K562 (cell line): Measurements from ENCODE around the gene ST3GAL3. TPM values are rescaled to one million over a fixed set of nuclear protein-coding genes. Genes with fewer than 3 reads are reported as not detected.

Experiments
- CEBPG ChIP-seq, 3 experiments: fragments of 200-800 bp in 1 of 3; sonication (Bioruptor generic) in 1 of 3; sonication (generic) in 1 of 3; formaldehyde crosslinking in 1 of 3; IDR thresholded peaks in 2 of 3; conservative IDR thresholded peaks in 1 of 3; 2 replicates each; pipeline versions ENCODE4 v1.6.1 to v1.8.0; 2016 to 2022; ENCODE audit warnings: missing compliant biosample characterization in 2 of 3, missing genetic modification characterization in 2 of 3, mild to moderate bottlenecking in 1 of 3, missing genetic modification reagents in 1 of 3
- CHD1 ChIP-seq: fragments of 200-600 bp; sonication (generic); IDR thresholded peaks from one replicate; pipeline ENCODE4 v1.6.1; 2012; ENCODE audit warnings: mild to moderate bottlenecking, moderate library complexity, low read length, inconsistent platforms
- DLX4 ChIP-seq: fragments of 250-450 bp; sonication (Bioruptor Pico); IDR thresholded peaks from 2 replicates; pipeline ENCODE4 v1.6.1; 2021; ENCODE audit warnings: mild to moderate bottlenecking
- DPF2 ChIP-seq: fragments of 450-650 bp; IDR thresholded peaks from 2 replicates; pipeline ENCODE4 v1.6.1; 2016
- ETS2 ChIP-seq: IDR thresholded peaks from 2 replicates; pipeline ENCODE4 v1.6.1; 2016; ENCODE audit warnings: borderline replicate concordance, missing genetic modification characterization, mild to moderate bottlenecking, moderate library complexity, missing compliant biosample characterization; ENCODE audit not compliant: poor library complexity, severe bottlenecking
- HCFC1 ChIP-seq: IDR thresholded peaks from 2 replicates; pipeline ENCODE4 v1.6.1; 2012; ENCODE audit warnings: low read depth, low read length, improper control_type of control experiment
- MAFK ChIP-seq: IDR thresholded peaks from 2 replicates; pipeline ENCODE4 v1.6.1; 2011; ENCODE audit warnings: low read length, improper control_type of control experiment
- PCBP1 ChIP-seq: fragments of 200-400 bp; formaldehyde crosslinking; IDR thresholded peaks from 2 replicates; pipeline ENCODE4 v1.6.1; 2018; ENCODE audit warnings: mild to moderate bottlenecking, low read depth, low read length; ENCODE audit not compliant: poor library complexity, severe bottlenecking
- PHTF2 ChIP-seq: fragments of 250-450 bp; sonication (Bioruptor Pico); IDR thresholded peaks from 2 replicates; pipeline ENCODE4 v1.5.0; 2021; ENCODE audit warnings: mild to moderate bottlenecking
- POLR2G ChIP-seq: fragments of 200-400 bp; formaldehyde crosslinking; IDR thresholded peaks from 2 replicates; pipeline ENCODE4 v1.6.1; 2017; ENCODE audit warnings: low read depth, mild to moderate bottlenecking, antibody characterized with exemption, low read length, moderate library complexity
- RREB1 ChIP-seq: fragments of 250-450 bp; sonication (Bioruptor Pico); IDR thresholded peaks from 2 replicates; pipeline ENCODE4 v1.4.0; 2020
- SIN3A ChIP-seq, 2 experiments: fragments of 150-350 bp in 1 of 2; IDR thresholded peaks; 2 replicates each; pipeline ENCODE4 v1.6.1; 2011 to 2016; ENCODE audit warnings: borderline replicate concordance in 2 of 2, low read depth in 2 of 2, low read length in 2 of 2, mild to moderate bottlenecking in 2 of 2, moderate library complexity in 2 of 2; ENCODE audit not compliant: control insufficient read depth in 1 of 2
- SMARCA5 ChIP-seq: fragments of 450-650 bp; IDR thresholded peaks from 2 replicates; pipeline ENCODE4 v1.6.1; 2016
- SPI1 ChIP-seq: IDR thresholded peaks from 2 replicates; pipeline ENCODE4 v1.6.1; 2011; ENCODE audit warnings: low read depth, low read length, control low read depth, borderline replicate concordance
- STAG1 ChIP-seq: sonication (generic); formaldehyde crosslinking; IDR thresholded peaks from 2 replicates; pipeline ENCODE4 v1.5.0; 2020; ENCODE audit warnings: missing genetic modification reagents, borderline replicate concordance
- STAT5A ChIP-seq: IDR thresholded peaks from 2 replicates; pipeline ENCODE4 v1.6.1; 2012; ENCODE audit warnings: low read length, inconsistent platforms, borderline replicate concordance
- TAF1 ChIP-seq: IDR thresholded peaks from 2 replicates; pipeline ENCODE4 v1.6.1; 2011; ENCODE audit warnings: mild to moderate bottlenecking, low read length, moderate library complexity; ENCODE audit not compliant: insufficient read depth, control insufficient read depth, severe bottlenecking; ENCODE audit errors: extremely low read depth
- UBTF ChIP-seq, 2 experiments: IDR thresholded peaks; 2 replicates each; pipeline ENCODE4 v1.6.1; 2012; ENCODE audit warnings: improper control_type of control experiment in 2 of 2, low read depth in 2 of 2, low read length in 2 of 2, borderline replicate concordance in 1 of 2
- polyA plus RNA-seq, 8 experiments: library from polyadenylated mRNA; depleted of rRNA in 4 of 8; stranded (reverse) in 5 of 8; unstranded in 3 of 8; fragments of >200 nt; fragmentation: Nextera tagmentation in 2 of 8; fragmentation: Illumina TruSeq in 1 of 8; extraction: Ambion mirVana in 2 of 8; extraction: Trizol in 1 of 8; gene quantifications; 2 replicates each; pipeline versions ENCODE4 v1.2.1 to v1.2.3, GENCODE V29; 2011 to 2014; ENCODE audit warnings: inconsistent platforms in 1 of 8, missing spikeins in 1 of 8
- total RNA-seq, 7 experiments: library from RNA; depleted of rRNA in 6 of 7; stranded (reverse); fragments of >200 nt in 6 of 7; fragmentation: Illumina TruSeq in 2 of 7; extraction: Trizol in 2 of 7; gene quantifications; 2 replicates each; pipeline versions ENCODE4 v1.2.1 to v1.2.3, GENCODE V29; 2011 to 2021; ENCODE audit warnings: low replicate concordance in 1 of 7

ST3GAL3 gene
- total and polyA plus RNA-seq, 9 of the 15 experiments (the other 6 are each of a cell fraction or from before 2014, with no cell fraction given): 1.2 to 18.9 (median 11.0) TPM

GRCh38 chr1:43975249-43975961 lies 268.1 kb downstream of the ST3GAL3 start (continued):
- no peak for TF ChIP-seq RREB1 (CRISPR knock-in tag)
- no peak; the same call in 1 of the 2 replicates for TF ChIP-seq HCFC1
- TF ChIP-seq TAF1: peak; percentile 12
- no peak for TF ChIP-seq DLX4
- TF ChIP-seq CEBPG (CRISPR knock-in tag; IDR thresholded peaks at IDR 0.05): peak; percentile 26; the same call in 1 of the 2 replicates
- TF ChIP-seq CEBPG (tag; conservative IDR thresholded peaks at IDR 0.05 in 1 of 2, IDR thresholded peaks at IDR 0.05 in 1 of 2): no peak
- no peak for TF ChIP-seq PHTF2 (CRISPR knock-in tag)
- TF ChIP-seq SIN3A (IDR thresholded peaks at IDR 0.05; ENCODE audit: borderline replicate concordance in 2 of 2, control insufficient read depth in 1 of 2, low read depth in 2 of 2, low read length in 2 of 2): peak in 1 of 2 experiments; percentile 58; a peak in 2 of 4 replicates
- TF ChIP-seq UBTF (IDR thresholded peaks at IDR 0.05; ENCODE audit: borderline replicate concordance in 1 of 2, low read depth in 2 of 2, low read length in 2 of 2): 0 out of 4 replicates have a peak, but pooled peaks of 1 of the 2 experiments have one; percentile 60
- TF ChIP-seq PCBP1: peak; percentile 70
- TF ChIP-seq POLR2G: no peak
- TF ChIP-seq ETS2 (tag): no peak
- no peak for TF ChIP-seq STAT5A
- peak; percentile 98 for TF ChIP-seq SPI1
- TF ChIP-seq SMARCA5: peak; percentile 22; the same call in 1 of the 2 replicates
- no peak for TF ChIP-seq MAFK
- TF ChIP-seq DPF2: 0 out of 2 replicates have a peak, but pooled peaks have one; percentile 34
- TF ChIP-seq STAG1 (CRISPR knock-in tag): 0 out of 2 replicates have a peak, but pooled peaks have one; percentile 6
- peak; percentile 80 for TF ChIP-seq CHD1
